ENCODE measurements around the gene EIF4EBP2. TPM values are rescaled to one million over a fixed set of nuclear protein-coding genes. Genes with fewer than 3 reads are reported as not detected.

The EIF4EBP2 gene
- total and polyA plus RNA-seq, 2 of the 13 experiments (the other 11 are each of a cell fraction or from before 2014, with no cell fraction given) = 16.9 to 22.0 TPM

- TF ChIP-seq FOXA1 (IDR thresholded peaks at IDR 0.05) (no peak), FOXA1 (CRISPR knock-in tag; IDR thresholded peaks at IDR 0.05) (peak; percentile 32; the same call in 1 of the 2 replicates), ASH2L (IDR thresholded peaks at IDR 0.05; ENCODE audit: insufficient read length, low read depth, low read length) (no peak), FOXC1 (CRISPR knock-in tag; IDR thresholded peaks at IDR 0.05; ENCODE audit: borderline replicate concordance) (peak; percentile 82; the same call in 1 of the 2 replicates), NR2C2 (CRISPR knock-in tag; IDR thresholded peaks at IDR 0.05; ENCODE audit: borderline replicate concordance) (peak; percentile 87; the same call in 1 of the 2 replicates), ZNF17 (CRISPR knock-in tag; IDR thresholded peaks at IDR 0.05) (no peak), U2AF1 (optimal IDR thresholded peaks at IDR 0.05; ENCODE audit: low read depth, low read length) (no peak), GMEB1 (CRISPR knock-in tag; IDR thresholded peaks at IDR 0.05; ENCODE audit: borderline replicate concordance) (0 out of 2 replicates have a peak, but pooled peaks have one; percentile 25), ZNF569 (CRISPR knock-in tag; IDR thresholded peaks at IDR 0.05; ENCODE audit: borderline replicate concordance) (no peak), RFX5 (IDR thresholded peaks at IDR 0.05; ENCODE audit: low read depth, low read length) (peak; percentile 96), ZSCAN31 (CRISPR knock-in tag; IDR thresholded peaks at IDR 0.05; ENCODE audit: low read depth) (peak; percentile 74; the same call in 1 of the 2 replicates), ARID4A (CRISPR knock-in tag; IDR thresholded peaks at IDR 0.05; ENCODE audit: borderline replicate concordance) (peak; percentile 57; the same call in 1 of the 2 replicates), RAD21 (CRISPR knock-in tag; IDR thresholded peaks at IDR 0.05) (peak; percentile 100), ZBTB21 (CRISPR knock-in tag; IDR thresholded peaks at IDR 0.05) (no peak), ZSCAN29 (CRISPR knock-in tag; conservative IDR thresholded peaks at IDR 0.05) (0 out of 2 replicates have a peak, but pooled peaks have one; percentile 58), PAWR (CRISPR knock-in tag; IDR thresholded peaks at IDR 0.05; ENCODE audit: borderline replicate concordance) (no peak), CREM (IDR thresholded peaks at IDR 0.05) (peak; percentile 31; the same call in 1 of the 2 replicates), CREM (CRISPR knock-in tag; IDR thresholded peaks at IDR 0.05) (no peak), HMGXB3 (CRISPR knock-in tag; IDR thresholded peaks at IDR 0.05; ENCODE audit: borderline replicate concordance) (0 out of 2 replicates have a peak, but pooled peaks have one; percentile 27)
Measured at GRCh38 chr10:70363971-70364771, 39.8 kb upstream of the EIF4EBP2 start (continued).
